Measurements from ENCODE around the gene DHRS9. TPM values are rescaled to one million over a fixed set of nuclear protein-coding genes. Genes with fewer than 3 reads are reported as not detected.

DHRS9 gene
- total RNA-seq, 1 experiment from 2014 or later, result 0.21 TPM

DNA sequence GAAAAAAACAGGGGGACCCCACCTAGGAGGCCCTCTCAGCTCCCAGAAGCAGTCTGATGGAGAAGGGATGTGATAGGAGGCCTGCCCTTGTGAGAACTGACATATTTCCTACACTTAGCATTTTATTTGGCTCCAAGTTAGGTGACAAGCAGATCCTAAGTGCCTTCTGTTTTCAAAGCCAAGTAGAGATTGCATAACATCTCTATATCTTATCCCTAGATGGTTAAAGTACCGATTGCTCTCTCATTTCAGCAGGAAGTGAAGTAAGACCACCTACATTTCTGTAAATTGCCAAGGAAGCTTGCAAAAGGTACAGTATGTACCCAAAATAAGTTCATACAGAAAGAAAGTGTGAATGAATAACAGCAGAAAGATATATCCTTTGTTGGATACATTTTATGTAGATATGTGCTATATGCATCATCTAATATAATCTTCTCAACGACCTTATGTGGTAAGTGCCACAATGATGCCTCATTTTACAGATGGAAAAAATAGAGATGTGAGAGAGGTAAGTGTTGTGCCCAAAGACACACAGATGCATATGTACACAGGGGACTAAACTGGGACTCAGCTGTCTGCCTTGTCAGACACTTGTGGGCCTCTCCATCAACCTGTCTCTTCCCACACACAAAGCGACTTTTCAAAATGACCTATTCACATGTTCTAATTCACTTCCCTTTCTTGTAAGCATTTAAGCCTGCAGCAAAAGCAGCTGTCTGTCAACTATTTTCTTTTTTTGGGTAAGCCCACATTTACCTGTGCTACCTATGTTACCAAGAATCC, 38.9 kb downstream of the DHRS9 start:
- ATAC-seq, result no peak
- no TSS peak for BruUV-seq (replicated peaks)
- in situ Hi-C loops (cut with HindIII; ENCODE audit: low pct_unique_long_range_greater_than_20kb, low sequenced_read_pairs), result no loop called here

More for the DNA sequence above, 38.9 kb downstream of the DHRS9 start:
- H3K36me3 ChIP-seq (ENCODE audit: control insufficient read depth, insufficient read depth, low read length), result no peaks in the 10 kb centered on the region
- no peak overlapping the region for H3K27ac ChIP-seq (ENCODE audit: low read length)
- no peak overlapping the region for H3K4me3 ChIP-seq (ENCODE audit: low read depth in 2 of 2, low read length in 2 of 2)
- H3K4me1 ChIP-seq (ENCODE audit: control insufficient read depth, insufficient read depth, low read length), result no peaks in the 10 kb centered on the region; the same call in 1 of the 2 replicates
- TF ChIP-seq POLR2AphosphoS5 (IDR thresholded peaks at IDR 0.05; ENCODE audit: low read depth, low read length), result no peak
- TF ChIP-seq, protein P1, sequence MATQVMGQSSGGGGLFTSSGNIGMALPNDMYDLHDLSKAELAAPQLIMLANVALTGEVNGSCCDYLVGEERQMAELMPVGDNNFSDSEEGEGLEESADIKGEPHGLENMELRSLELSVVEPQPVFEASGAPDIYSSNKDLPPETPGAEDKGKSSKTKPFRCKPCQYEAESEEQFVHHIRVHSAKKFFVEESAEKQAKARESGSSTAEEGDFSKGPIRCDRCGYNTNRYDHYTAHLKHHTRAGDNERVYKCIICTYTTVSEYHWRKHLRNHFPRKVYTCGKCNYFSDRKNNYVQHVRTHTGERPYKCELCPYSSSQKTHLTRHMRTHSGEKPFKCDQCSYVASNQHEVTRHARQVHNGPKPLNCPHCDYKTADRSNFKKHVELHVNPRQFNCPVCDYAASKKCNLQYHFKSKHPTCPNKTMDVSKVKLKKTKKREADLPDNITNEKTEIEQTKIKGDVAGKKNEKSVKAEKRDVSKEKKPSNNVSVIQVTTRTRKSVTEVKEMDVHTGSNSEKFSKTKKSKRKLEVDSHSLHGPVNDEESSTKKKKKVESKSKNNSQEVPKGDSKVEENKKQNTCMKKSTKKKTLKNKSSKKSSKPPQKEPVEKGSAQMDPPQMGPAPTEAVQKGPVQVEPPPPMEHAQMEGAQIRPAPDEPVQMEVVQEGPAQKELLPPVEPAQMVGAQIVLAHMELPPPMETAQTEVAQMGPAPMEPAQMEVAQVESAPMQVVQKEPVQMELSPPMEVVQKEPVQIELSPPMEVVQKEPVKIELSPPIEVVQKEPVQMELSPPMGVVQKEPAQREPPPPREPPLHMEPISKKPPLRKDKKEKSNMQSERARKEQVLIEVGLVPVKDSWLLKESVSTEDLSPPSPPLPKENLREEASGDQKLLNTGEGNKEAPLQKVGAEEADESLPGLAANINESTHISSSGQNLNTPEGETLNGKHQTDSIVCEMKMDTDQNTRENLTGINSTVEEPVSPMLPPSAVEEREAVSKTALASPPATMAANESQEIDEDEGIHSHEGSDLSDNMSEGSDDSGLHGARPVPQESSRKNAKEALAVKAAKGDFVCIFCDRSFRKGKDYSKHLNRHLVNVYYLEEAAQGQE (IDR thresholded peaks at IDR 0.05; ENCODE audit: insufficient read depth in 1 of 2, low read depth in 2 of 2, low read length in 1 of 2), result no peak
- no peak for TF ChIP-seq CTCF (IDR thresholded peaks at IDR 0.05)
- TF ChIP-seq SIN3A (IDR thresholded peaks at IDR 0.05; ENCODE audit: borderline replicate concordance, insufficient read depth, low read depth, low read length), result no peak
- TF ChIP-seq TCF7L2 (IDR thresholded peaks at IDR 0.05; ENCODE audit: low read depth, low read length), result no peak
- DNase-seq (ENCODE audit: low read depth, low spot score), result no peak
- intact Hi-C loops (cut with micrococcal nuclease; ENCODE audit: unreplicated experiment), result loop anchor here (10.0 kb wide), 1 partner anchor 143 kb away; no protein-coding TSS in a partner anchor
- peaks cover 2% of the 10 kb centered on the region; the same call in 1 of the 2 replicates for H3K27me3 ChIP-seq (ENCODE audit: control insufficient read depth, insufficient read depth, low read length)
- ChIA-PET CTCF (interaction anchor here (0.6 to 1.3 kb wide), 2 partner anchors 15 to 289 kb away, joined by 3 to 4 read pairs; no protein-coding TSS in a partner anchor), POLR2A (no interaction called here)
- no peaks in the 10 kb centered on the region for H3K9me3 ChIP-seq (ENCODE audit: control insufficient read depth, insufficient read depth, low read depth, low read length)
